Activated gamma-delta T cell (primary cell): ENCODE data around the gene NCK1.
A peak's percentile ranks its signal among the peaks of the same experiment; 100 is the strongest.
"Not testable (repeated sequence)": the region's sequence is repeated elsewhere in the genome, so short reads cannot be mapped to it uniquely, and the experiment has no call there.

Experiments
- DNase-seq: peaks from one replicate; lab custom pipeline; 2025; lab: John Stamatoyannopoulos, UW

Gene NCK1

GRCh38 chr3:136862617-136863322 is 762 bp downstream of the NCK1 start:
- peak; percentile 26 for DNase-seq

GRCh38 chr3:136869282-136869681 is 7.3 kb downstream of the NCK1 start:
- no peak for DNase-seq

- DNase-seq: not testable (repeated sequence)
Observed at GRCh38 chr3:136872258-136872657, 10.2 kb downstream of the NCK1 start.

- not testable (repeated sequence) for DNase-seq
Observed at GRCh38 chr3:136879510-136879909, 17.5 kb downstream of the NCK1 start.

- no peak for DNase-seq
Observed at GRCh38 chr3:136882571-136882970, 20.6 kb downstream of the NCK1 start.

- DNase-seq: no peak
Observed at GRCh38 chr3:136883967-136884720, 22.1 kb downstream of the NCK1 start.

- DNase-seq: no peak
Observed at GRCh38 chr3:136885357-136886213, 23.6 kb downstream of the NCK1 start.

- no peak for DNase-seq
Observed at GRCh38 chr3:136889947-136890346, 27.9 kb downstream of the NCK1 start.

GRCh38 chr3:136891934-136892855 is 30.2 kb downstream of the NCK1 start:
- DNase-seq: no peak

GRCh38 chr3:136893848-136894443 is 31.9 kb downstream of the NCK1 start:
- DNase-seq: no peak

GRCh38 chr3:136897171-136897570 is 35.2 kb downstream of the NCK1 start:
- DNase-seq: not testable (repeated sequence)

- no peak for DNase-seq
Observed at GRCh38 chr3:136898549-136898948, 36.5 kb downstream of the NCK1 start.

- no peak for DNase-seq
Observed at GRCh38 chr3:136898954-136899353, 36.9 kb downstream of the NCK1 start.

- DNase-seq: no peak
Observed at GRCh38 chr3:136899622-136900158, 37.7 kb downstream of the NCK1 start.

GRCh38 chr3:136900694-136901093 is 38.7 kb downstream of the NCK1 start:
- not testable (repeated sequence) for DNase-seq

GRCh38 chr3:136901391-136901790 is 39.4 kb downstream of the NCK1 start:
- no peak for DNase-seq

- DNase-seq: not testable (repeated sequence)
Observed at GRCh38 chr3:136902530-136902929, 40.5 kb downstream of the NCK1 start.

GRCh38 chr3:136903899-136904298 is 41.9 kb downstream of the NCK1 start:
- no peak for DNase-seq

GRCh38 chr3:136904746-136905145 is 42.7 kb downstream of the NCK1 start:
- no peak for DNase-seq

GRCh38 chr3:136905549-136905948 is 43.5 kb downstream of the NCK1 start:
- DNase-seq: no peak

GRCh38 chr3:136906725-136907124 is 44.7 kb downstream of the NCK1 start:
- DNase-seq: no peak
